Amniotic epithelial cell (primary cell): ENCODE data around the gene ARL1.
A peak's percentile ranks its signal among the peaks of the same experiment; 100 is the strongest.
"Not testable (repeated sequence)": the region's sequence is repeated elsewhere in the genome, so short reads cannot be mapped to it uniquely, and the experiment has no call there.

Source experiments
- DNase-seq: peaks from one replicate; pipeline ENCODE4 v3.0.0-alpha.2; 2010; ENCODE audit warnings: low read depth

ARL1 gene

GRCh38 chr12:101407436-101408345 is at the start of gene ARL1:
ARL1 (minus strand) TSS chr12:101407772; CDS start chr12:101407645, 127 bp downstream.
- DNase-seq, result peak; percentile 88

GRCh38 chr12:101455685-101456084 is 48.1 kb upstream of the ARL1 start:
- DNase-seq, result no peak

GRCh38 chr12:101441461-101442224 is 34.1 kb upstream of the ARL1 start:
- no peak for DNase-seq

DNA sequence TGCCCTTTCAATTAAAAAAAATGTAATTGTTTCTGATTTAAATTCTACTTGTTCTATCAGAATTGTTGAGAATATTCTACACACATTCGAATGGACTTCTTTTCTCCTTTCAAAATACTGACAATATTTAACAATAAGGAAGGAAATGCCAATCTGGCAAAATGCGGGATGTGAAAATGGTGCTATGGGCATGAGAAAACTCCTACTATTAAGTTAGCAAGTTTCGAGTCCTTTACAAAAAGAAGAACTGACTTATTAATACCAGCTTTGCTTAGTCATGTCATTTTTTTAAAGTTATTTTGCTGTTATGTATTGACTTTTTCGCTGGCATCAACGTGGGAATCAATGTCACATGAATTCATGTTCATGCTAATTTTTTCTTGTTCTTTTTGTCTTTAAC is 31.7 kb upstream of the ARL1 start:
- no peak for DNase-seq

GRCh38 chr12:101436136-101436535 is 28.6 kb upstream of the ARL1 start:
- DNase-seq, result no peak

- DNase-seq, result no peak
Observed at GRCh38 chr12:101430456-101430855, 22.9 kb upstream of the ARL1 start.

- DNase-seq, result no peak
Observed at GRCh38 chr12:101424620-101425019, 17.0 kb upstream of the ARL1 start.

- not testable (repeated sequence) for DNase-seq
Observed at GRCh38 chr12:101422066-101422465, 14.5 kb upstream of the ARL1 start.

DNA sequence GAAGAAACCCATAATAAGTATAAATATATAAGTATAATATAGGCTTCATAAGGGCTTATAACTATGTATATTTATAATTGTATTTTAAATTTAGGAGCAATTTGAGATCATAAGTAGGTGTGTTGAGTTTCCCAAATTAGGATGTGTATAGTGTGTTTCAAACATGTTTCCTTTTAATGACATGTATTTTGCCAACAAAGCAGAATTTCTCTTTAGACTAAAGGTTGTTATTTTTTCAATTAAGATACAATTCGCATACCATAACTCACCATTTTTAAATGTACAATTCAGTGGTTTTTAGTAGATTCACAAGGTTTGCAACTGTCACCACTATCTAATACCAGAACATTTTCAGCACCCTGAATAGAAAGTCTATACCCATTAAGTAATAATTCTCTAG is 7.7 kb upstream of the ARL1 start:
- no peak for DNase-seq

GRCh38 chr12:101414533-101415119 is 7.1 kb upstream of the ARL1 start:
- DNase-seq, result peak; percentile 57

DNA sequence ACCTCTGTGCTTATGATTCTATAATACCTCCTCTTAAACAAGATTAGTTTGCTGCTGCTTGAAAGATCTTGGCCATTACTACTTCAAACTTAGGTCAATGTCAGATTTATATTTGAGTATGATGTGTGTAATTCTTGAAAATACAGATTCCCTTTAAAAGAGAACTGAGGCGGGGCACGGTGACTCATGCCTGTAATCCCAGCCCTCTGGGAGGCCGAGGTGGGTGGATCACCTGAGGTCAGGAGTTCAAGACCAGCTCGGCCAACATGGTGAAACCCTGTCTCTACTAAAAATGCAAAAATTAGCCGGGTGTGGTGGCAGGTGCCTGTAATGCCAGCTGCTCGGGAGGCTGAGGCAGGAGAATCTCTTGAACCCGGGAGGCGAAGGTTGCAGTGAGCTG is 2.6 kb upstream of the ARL1 start:
- DNase-seq, result not testable (repeated sequence)

DNA sequence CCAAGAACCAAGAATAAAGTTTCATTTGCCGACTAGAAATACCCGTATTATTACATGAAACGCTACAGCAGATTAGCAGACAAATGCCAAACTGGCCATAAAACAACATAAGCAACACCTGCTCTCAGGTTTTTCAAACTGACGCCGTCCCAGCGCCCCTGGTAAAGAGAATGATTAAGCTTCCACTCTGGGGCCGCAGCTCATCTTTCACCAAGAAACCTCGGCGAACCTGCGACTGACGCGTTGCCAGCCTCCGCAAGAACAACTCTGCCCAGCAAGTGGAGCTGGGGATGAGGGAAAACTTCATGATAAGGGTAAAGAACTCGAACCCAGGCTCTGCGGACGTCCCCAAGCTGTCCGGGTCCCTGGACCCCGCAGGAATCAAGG is 530 bp downstream of the ARL1 start:
- no peak for DNase-seq

- DNase-seq, result not testable (repeated sequence)
Observed at GRCh38 chr12:101391181-101391580, 16.4 kb downstream of the ARL1 start.

DNA sequence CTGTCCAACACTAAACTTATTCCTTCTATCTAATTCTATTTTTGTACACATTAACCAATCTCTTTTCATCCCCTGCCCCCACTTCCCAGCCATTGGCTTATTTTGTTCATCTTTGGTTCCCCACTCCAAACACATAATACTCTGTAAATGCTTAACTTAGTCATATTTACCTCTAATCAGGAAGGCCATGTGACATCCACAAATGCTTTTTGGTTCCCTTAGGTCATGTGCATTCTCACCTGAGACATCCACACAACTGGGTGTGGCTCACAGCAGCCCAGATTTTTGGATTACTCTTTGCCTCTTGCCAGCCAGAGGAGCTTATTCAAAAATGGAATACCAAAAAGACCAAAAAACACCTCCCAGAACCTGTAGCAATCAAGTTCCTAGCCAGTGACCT is 28.4 kb downstream of the ARL1 start:
- DNase-seq, result no peak

- DNase-seq, result no peak
Observed at GRCh38 chr12:101375573-101375972, 32.0 kb downstream of the ARL1 start.

GRCh38 chr12:101372431-101372830 is 35.1 kb downstream of the ARL1 start:
- no peak for DNase-seq

DNA sequence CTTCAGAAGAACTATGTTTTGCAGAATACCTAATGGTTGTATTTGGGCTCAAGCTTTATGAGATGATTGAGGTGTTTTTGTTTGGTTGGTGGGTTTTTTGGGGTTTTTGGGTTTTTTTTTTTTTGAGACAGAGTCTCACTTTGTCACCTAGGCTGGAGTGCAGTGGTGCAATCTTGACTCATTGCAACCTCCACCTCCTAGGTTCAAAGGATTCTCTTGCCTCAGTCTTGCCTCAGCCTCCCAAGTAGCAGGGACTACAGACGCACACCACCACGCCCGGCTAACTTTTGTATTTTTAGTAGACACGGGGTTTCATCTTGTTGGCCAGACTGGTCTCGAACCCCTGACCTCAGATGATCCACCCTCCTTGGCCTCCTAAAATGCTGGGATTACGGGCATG is 39.6 kb downstream of the ARL1 start:
- no peak for DNase-seq

- no peak for DNase-seq
Observed at GRCh38 chr12:101361455-101361854, 46.1 kb downstream of the ARL1 start.

DNA sequence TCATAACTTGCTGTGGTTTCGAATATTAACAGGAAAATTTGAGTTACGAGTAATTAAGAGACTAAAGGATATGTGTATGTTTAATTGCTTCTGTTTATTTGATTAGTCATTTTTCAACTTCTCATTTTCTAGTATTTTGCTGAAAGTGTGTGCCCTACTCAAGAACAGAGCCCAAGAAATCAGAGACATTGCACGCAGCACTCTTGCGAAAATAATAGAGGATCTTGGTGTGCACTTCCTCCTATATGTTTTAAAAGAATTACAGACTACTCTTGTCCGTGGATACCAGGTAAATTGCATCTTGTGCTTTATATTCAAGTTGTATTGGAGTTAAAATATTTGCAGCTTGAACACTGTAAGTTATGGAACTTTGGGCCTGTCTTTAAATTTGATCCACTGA is 50.8 kb downstream of the ARL1 start:
- no peak for DNase-seq

GRCh38 chr12:101351682-101352081 is 55.9 kb downstream of the ARL1 start:
- DNase-seq, result no peak

DNA sequence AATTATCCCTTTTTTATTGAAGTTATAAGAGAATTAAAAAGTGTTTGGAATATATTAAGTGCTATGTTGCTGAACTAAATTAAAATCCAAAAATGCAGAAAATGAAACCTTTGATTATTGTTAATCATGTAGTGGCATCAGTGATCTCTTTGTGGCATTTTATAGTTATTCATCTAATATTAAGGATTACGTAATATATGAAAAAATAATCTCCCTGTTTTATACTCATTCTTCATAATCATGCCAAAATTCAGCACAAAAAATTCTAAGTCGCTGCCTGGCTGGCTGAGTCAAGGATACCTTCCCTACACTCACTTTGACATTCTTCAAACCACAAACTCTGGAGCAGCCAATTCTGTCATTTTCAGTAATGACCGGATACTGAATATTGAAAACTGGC is 63.7 kb downstream of the ARL1 start:
- DNase-seq, result no peak
